HT1080 (cell line): ENCODE results near the gene RUNX1. TPM values are rescaled to one million over a fixed set of nuclear protein-coding genes. Genes with fewer than 3 reads are reported as not detected.

Experiments
- DNase-seq: peaks from one replicate; pipeline ENCODE4 v3.0.0-alpha.2; 2015; ENCODE audit warnings: low read depth
- total RNA-seq: library from RNA; depleted of rRNA; stranded (reverse); fragments of >200 nt; shearing (Covaris generic); gene quantifications from 2 replicates; pipeline ENCODE4 v1.2.3, GENCODE V29; 2014

Gene RUNX1
- total RNA-seq, 1 experiment from 2014 or later: 31.3 TPM

- DNase-seq: no peak
Observed at GRCh38 chr21:34905218-34905537, 143.9 kb downstream of the RUNX1 start.

- DNase-seq: no peak
Observed at GRCh38 chr21:34904526-34905217, 144.4 kb downstream of the RUNX1 start.

GRCh38 chr21:34900376-34900775 lies 148.7 kb downstream of the RUNX1 start:
- peak; percentile 31 for DNase-seq

GRCh38 chr21:34899760-34900159 lies 149.3 kb downstream of the RUNX1 start:
- no peak for DNase-seq

- DNase-seq: no peak
Observed at GRCh38 chr21:34899302-34899701, 149.8 kb downstream of the RUNX1 start.

GRCh38 chr21:34897828-34898227 lies 151.3 kb downstream of the RUNX1 start:
- DNase-seq: no peak

DNA sequence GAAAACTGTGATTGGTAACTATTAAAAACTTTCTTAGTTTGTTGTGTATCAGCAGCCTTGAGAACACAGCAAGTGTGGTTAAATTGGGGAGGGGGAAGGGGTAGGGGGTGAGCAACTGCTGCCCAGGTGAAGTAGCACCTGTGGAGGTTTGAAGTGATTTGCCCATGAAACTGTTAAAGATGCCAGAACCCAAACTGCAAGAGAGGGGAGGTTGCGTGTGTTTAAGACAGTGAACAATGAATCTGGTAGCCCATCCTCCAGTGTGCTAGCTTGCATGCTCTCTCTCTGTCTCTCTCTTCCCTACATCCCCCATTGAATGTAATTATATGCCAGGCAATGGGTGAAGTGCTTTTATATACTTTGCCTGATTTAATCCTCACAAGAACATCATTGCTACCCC lies 154.7 kb downstream of the RUNX1 start:
- no peak for DNase-seq

- no peak for DNase-seq
Observed at GRCh38 chr21:34892209-34892608, 156.9 kb downstream of the RUNX1 start.

GRCh38 chr21:34891613-34891943 lies 157.5 kb downstream of the RUNX1 start:
- DNase-seq: no peak

- no peak for DNase-seq
Observed at GRCh38 chr21:34890724-34891612, 158.1 kb downstream of the RUNX1 start.

DNA sequence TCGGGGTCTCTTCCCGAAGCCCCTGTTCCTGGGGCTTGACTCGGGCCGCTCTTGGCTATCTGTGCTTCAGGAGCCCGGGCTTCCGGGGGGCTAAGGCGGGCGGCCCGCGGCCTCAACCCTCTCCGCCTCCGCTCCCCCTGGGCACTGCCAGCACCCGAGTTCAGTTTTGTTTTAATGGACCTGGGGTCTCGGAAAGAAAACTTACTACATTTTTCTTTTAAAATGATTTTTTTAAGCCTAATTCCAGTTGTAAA lies 158.7 kb downstream of the RUNX1 start:
- no peak for DNase-seq

GRCh38 chr21:34889676-34890469 lies 159.2 kb downstream of the RUNX1 start:
- peak; percentile 68 for DNase-seq

- DNase-seq: peak; percentile 59
Observed at GRCh38 chr21:34889320-34889675, 159.8 kb downstream of the RUNX1 start.

DNA sequence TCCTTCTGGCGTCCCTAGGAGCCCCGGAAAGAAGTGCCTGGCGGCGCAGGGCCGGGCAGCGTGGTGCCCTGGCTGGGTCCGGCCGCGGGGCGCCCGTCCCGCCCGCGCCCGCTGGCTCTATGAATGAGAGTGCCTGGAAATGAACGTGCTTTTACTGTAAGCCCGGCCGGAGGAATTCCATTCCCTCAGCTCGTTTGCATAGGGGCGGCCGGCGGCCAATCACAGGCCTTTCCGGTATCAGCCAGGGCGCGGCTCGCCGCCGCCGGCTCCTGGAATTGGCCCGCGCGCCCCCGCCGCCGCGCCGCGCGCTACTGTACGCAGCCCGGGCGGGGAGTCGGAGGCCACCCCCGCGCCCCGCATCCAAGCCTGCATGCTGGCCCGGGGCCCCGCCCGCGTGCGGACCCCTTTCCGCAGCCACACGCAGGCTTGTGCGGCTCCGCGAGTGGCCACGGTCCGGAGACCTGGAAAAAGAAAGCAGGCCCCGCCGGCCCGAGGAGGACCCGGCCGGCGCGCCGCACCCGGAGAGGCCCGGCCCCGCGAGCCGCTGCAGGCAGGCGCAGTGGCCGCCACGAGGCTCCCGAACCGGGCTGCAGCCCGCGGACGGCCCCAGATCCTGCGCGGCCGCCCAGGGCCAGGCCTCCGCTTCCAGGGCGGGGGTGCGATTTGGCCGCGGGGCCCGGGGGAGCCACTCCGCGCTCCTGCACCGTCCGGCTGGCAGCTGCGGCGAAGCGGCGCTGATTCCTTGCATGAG lies 160.4 kb downstream of the RUNX1 start:
- peak; percentile 95 for DNase-seq

DNA sequence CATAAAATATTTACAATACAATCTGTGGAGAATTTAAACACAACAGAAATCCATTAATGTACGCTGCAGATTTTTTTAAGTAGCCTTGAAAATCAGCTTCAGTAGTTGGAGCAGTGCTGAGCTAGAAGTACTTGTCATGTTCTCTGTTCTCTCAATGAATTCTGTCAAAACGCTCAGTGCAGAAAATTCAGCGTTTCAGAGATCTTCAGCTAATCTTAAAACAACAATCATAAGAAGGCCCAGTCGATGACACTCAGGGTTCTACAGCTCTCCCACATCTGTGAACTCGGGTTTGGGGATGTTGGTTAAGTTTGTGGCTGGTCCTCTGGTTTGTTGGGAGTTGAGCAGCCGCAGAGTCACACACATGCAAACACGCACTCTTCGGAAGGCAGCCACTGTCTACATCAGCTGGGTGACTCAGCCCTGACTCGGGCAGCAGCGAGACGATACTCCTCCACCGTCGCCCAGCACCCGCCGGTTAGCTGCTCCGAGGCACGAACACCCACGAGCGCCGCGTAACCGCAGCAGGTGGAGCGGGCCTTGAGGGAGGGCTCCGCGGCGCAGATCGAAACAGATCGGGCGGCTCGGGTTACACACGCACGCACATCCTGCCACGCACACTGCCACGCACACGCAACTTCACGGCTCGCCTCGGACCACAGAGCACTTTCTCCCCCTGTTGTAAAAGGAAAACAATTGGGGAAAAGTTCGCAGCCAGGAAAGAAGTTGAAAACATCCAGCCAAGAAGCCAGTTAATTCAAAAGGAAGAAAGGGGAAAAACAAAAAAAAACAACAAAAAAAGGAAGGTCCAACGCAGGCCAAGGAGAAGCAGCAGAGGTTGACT lies 161.2 kb downstream of the RUNX1 start:
- DNase-seq: peak; percentile 94

GRCh38 chr21:34887105-34887442 lies 162.0 kb downstream of the RUNX1 start:
- no peak for DNase-seq

- DNase-seq: peak; percentile 26
Observed at GRCh38 chr21:34886240-34887104, 162.6 kb downstream of the RUNX1 start.

- DNase-seq: peak; percentile 48
Observed at GRCh38 chr21:34885626-34886239, 163.4 kb downstream of the RUNX1 start.

DNA sequence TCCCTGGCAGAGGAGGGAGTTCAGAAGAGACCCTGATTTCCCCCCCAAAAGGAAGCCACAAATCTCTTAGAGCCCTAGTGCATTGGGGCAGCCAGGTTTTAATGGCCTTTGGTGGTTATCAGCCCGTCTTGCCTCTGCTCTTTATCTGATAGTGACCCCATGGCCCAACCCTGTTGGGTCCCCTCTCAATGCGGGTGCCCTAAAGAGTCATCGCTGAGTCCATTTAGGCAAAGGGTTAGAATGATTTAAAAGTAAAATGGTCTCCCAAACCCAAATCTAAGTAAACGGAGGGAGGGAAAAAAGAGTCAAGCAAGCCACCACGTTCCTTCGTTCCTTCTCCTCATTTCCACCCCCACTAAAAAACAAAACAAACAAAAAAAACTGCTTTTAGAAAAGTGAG lies 164.0 kb downstream of the RUNX1 start:
- peak; percentile 32 for DNase-seq
